ENCODE data around the gene RPL10L. TPM values are rescaled to one million over a fixed set of nuclear protein-coding genes. Genes with fewer than 3 reads are reported as not detected.

Gene RPL10L
- total RNA-seq (2014; rRNA removed; shearing (Covaris generic)) (not detected in 2 replicates), polyA plus RNA-seq (2016; fragmentation: Nextera tagmentation; extraction: Ambion mirVana) (not detected in 2 replicates)

GRCh38 chr14:46651526-46652144 lies at the start of gene RPL10L:
Gene RPL10L (minus strand): TSS chr14:46651781. CDS start chr14:46651736, 45 bp downstream.
- no peaks in the 10 kb centered on the region for H3K27me3 ChIP-seq (replicated peaks; ENCODE audit: insufficient read depth)
- no peak within 1 kb of the TSS for H3K4me2 ChIP-seq (ENCODE audit: unreplicated experiment)
- no peaks in the 10 kb centered on the region for H3K79me2 ChIP-seq (ENCODE audit: insufficient read depth)
- H3K9me3 ChIP-seq (ENCODE audit: low read depth), result no peaks in the 10 kb centered on the region
- no peaks in the 10 kb centered on the region for H3K36me3 ChIP-seq (ENCODE audit: low read depth)
- TF ChIP-seq EZH2phosphoT487 (IDR thresholded peaks at IDR 0.05; ENCODE audit: insufficient read depth, low read depth) (no peak), EZH2 (IDR thresholded peaks at IDR 0.05; ENCODE audit: insufficient read depth, poor library complexity, severe bottlenecking) (no peak)
- no peaks in the 10 kb centered on the region for H4K20me1 ChIP-seq (ENCODE audit: insufficient read depth)
- H3F3A ChIP-seq (ENCODE audit: insufficient read depth), result no peaks in the 10 kb centered on the region
- 76 to 79% methylated on average over 36 of the region's 36 CpGs for WGBS, 2 experiments (ENCODE audit: low coverage in 1 of 2, low lambda C conversion rate in 2 of 2, missing lambda C conversion rate in 2 of 2)
- H3K9ac ChIP-seq, result no peak within 1 kb of the TSS
- H3K9me2 ChIP-seq (ENCODE audit: insufficient read depth), result no peaks in the 10 kb centered on the region
- no peak within 1 kb of the TSS for H3K27ac ChIP-seq
- no peak within 1 kb of the TSS for H2AFZ ChIP-seq
- no peak for DNase-seq
- H3K4me3 ChIP-seq, result no peak within 1 kb of the TSS
- no peaks in the 10 kb centered on the region for H3K4me1 ChIP-seq (ENCODE audit: insufficient read depth)
- in situ Hi-C loops (cut with MboI), result no loop called here

- in situ Hi-C loops (cut with MboI), result no loop called here
- no peak overlapping the region for H3K27ac ChIP-seq
- no peaks in the 10 kb centered on the region for H3K4me1 ChIP-seq (ENCODE audit: insufficient read depth)
- H3F3A ChIP-seq (ENCODE audit: insufficient read depth), result no peaks in the 10 kb centered on the region
- no peak for TF ChIP-seq EZH2 (IDR thresholded peaks at IDR 0.05; ENCODE audit: insufficient read depth, poor library complexity, severe bottlenecking)
- no peak for TF ChIP-seq EZH2phosphoT487 (IDR thresholded peaks at IDR 0.05; ENCODE audit: insufficient read depth, low read depth)
- no peaks in the 10 kb centered on the region for H3K79me2 ChIP-seq (ENCODE audit: insufficient read depth)
- 19 to 26% methylated on average over 3 of the region's 3 CpGs for WGBS, 2 experiments (ENCODE audit: low coverage in 1 of 2, low lambda C conversion rate in 2 of 2, missing lambda C conversion rate in 2 of 2)
- no peaks in the 10 kb centered on the region for H3K9me2 ChIP-seq (ENCODE audit: insufficient read depth)
- H3K27me3 ChIP-seq (replicated peaks; ENCODE audit: insufficient read depth), result no peaks in the 10 kb centered on the region
- no peak overlapping the region for H2AFZ ChIP-seq
- H3K36me3 ChIP-seq (ENCODE audit: low read depth), result no peaks in the 10 kb centered on the region
- no peak overlapping the region for H3K4me2 ChIP-seq (ENCODE audit: unreplicated experiment)
- no peak for DNase-seq
- H3K4me3 ChIP-seq, result no peak overlapping the region
- no peaks in the 10 kb centered on the region for H3K9me3 ChIP-seq (ENCODE audit: low read depth)
- no peak overlapping the region for H3K9ac ChIP-seq
- H4K20me1 ChIP-seq (ENCODE audit: insufficient read depth), result no peaks in the 10 kb centered on the region
Observed at GRCh38 chr14:46691819-46692218, 40.2 kb upstream of the RPL10L start.

GRCh38 chr14:46686652-46687051 lies 35.1 kb upstream of the RPL10L start:
- H3K79me2 ChIP-seq (ENCODE audit: insufficient read depth), result no peaks in the 10 kb centered on the region
- in situ Hi-C loops (cut with MboI), result no loop called here
- H3K9ac ChIP-seq, result no peak overlapping the region
- peaks cover 5% of the 10 kb centered on the region for H3K9me3 ChIP-seq (ENCODE audit: low read depth)
- no peak for DNase-seq
- no peaks in the 10 kb centered on the region for H3F3A ChIP-seq (ENCODE audit: insufficient read depth)
- no peaks in the 10 kb centered on the region for H3K27me3 ChIP-seq (replicated peaks; ENCODE audit: insufficient read depth)
- no peaks in the 10 kb centered on the region for H3K4me1 ChIP-seq (ENCODE audit: insufficient read depth)
- H3K4me3 ChIP-seq, result no peak overlapping the region
- no peak overlapping the region for H3K4me2 ChIP-seq (ENCODE audit: unreplicated experiment)
- no peak overlapping the region for H2AFZ ChIP-seq
- WGBS, 2 experiments (ENCODE audit: low coverage in 1 of 2, low lambda C conversion rate in 2 of 2, missing lambda C conversion rate in 2 of 2), result 49 to 54% methylated on average over 4 of the region's 4 CpGs
- no peaks in the 10 kb centered on the region for H3K36me3 ChIP-seq (ENCODE audit: low read depth)
- no peak overlapping the region for H3K27ac ChIP-seq
- TF ChIP-seq EZH2phosphoT487 (IDR thresholded peaks at IDR 0.05; ENCODE audit: insufficient read depth, low read depth) (no peak), EZH2 (IDR thresholded peaks at IDR 0.05; ENCODE audit: insufficient read depth, poor library complexity, severe bottlenecking) (no peak)
- no peaks in the 10 kb centered on the region for H4K20me1 ChIP-seq (ENCODE audit: insufficient read depth)
- no peaks in the 10 kb centered on the region for H3K9me2 ChIP-seq (ENCODE audit: insufficient read depth)

- DNase-seq, result no peak
- TF ChIP-seq EZH2phosphoT487 (IDR thresholded peaks at IDR 0.05; ENCODE audit: insufficient read depth, low read depth), result no peak
- no peaks in the 10 kb centered on the region for H3F3A ChIP-seq (ENCODE audit: insufficient read depth)
- no peak overlapping the region for H3K4me3 ChIP-seq
- H3K27ac ChIP-seq, result no peak overlapping the region
- in situ Hi-C loops (cut with MboI), result no loop called here
- no peaks in the 10 kb centered on the region for H4K20me1 ChIP-seq (ENCODE audit: insufficient read depth)
- WGBS, 2 experiments (ENCODE audit: low coverage in 1 of 2, low lambda C conversion rate in 2 of 2, missing lambda C conversion rate in 2 of 2), result 19% methylated on average over 3 of the region's 3 CpGs
- no peaks in the 10 kb centered on the region for H3K27me3 ChIP-seq (replicated peaks; ENCODE audit: insufficient read depth)
- no peaks in the 10 kb centered on the region for H3K9me3 ChIP-seq (ENCODE audit: low read depth)
- no peaks in the 10 kb centered on the region for H3K9me2 ChIP-seq (ENCODE audit: insufficient read depth)
- H3K4me1 ChIP-seq (ENCODE audit: insufficient read depth), result no peaks in the 10 kb centered on the region
- H3K36me3 ChIP-seq (ENCODE audit: low read depth), result no peaks in the 10 kb centered on the region
- no peaks in the 10 kb centered on the region for H3K79me2 ChIP-seq (ENCODE audit: insufficient read depth)
- H3K9ac ChIP-seq, result no peak overlapping the region
- H2AFZ ChIP-seq, result no peak overlapping the region
- H3K4me2 ChIP-seq (ENCODE audit: unreplicated experiment), result no peak overlapping the region
Observed at GRCh38 chr14:46672128-46672527, 20.5 kb upstream of the RPL10L start.
